MM.1S (cell line): ENCODE results near the gene TFR2.

Source experiments
- CTCF ChIP-seq: fragments of 300-600 bp; sonication (generic); IDR thresholded peaks from 2 replicates; pipeline ENCODE4 v1.5.1; 2016; ENCODE audit warnings: antibody characterized with exemption, low read length, mixed read lengths
- EZH2phosphoT487 ChIP-seq: fragments of 300-600 bp; sonication (generic); IDR thresholded peaks from 2 replicates; pipeline ENCODE4 v1.6.1; 2018; ENCODE audit warnings: antibody characterized with exemption, low read length

GRCh38 chr7:100630066-100630465 is 11.3 kb downstream of the TFR2 start:
- no peak for TF ChIP-seq CTCF
- no peak for TF ChIP-seq EZH2phosphoT487
